ENCODE data around the gene STYXL2.

- no peak for TF ChIP-seq POLR2AphosphoS5 (IDR thresholded peaks at IDR 0.05; ENCODE audit: low read depth, low read length)
- TF ChIP-seq SIN3A (IDR thresholded peaks at IDR 0.05; ENCODE audit: borderline replicate concordance, insufficient read depth, low read length), result no peak
- no peak for TF ChIP-seq REST (IDR thresholded peaks at IDR 0.05; ENCODE audit: insufficient read depth in 1 of 2, low read depth in 2 of 2, low read length in 2 of 2)
These were observed 36.6 kb upstream of the STYXL2 start for GRCh38 chr1:167057241-167057688.
